ENCODE measurements around the gene TNIP3.

DNA sequence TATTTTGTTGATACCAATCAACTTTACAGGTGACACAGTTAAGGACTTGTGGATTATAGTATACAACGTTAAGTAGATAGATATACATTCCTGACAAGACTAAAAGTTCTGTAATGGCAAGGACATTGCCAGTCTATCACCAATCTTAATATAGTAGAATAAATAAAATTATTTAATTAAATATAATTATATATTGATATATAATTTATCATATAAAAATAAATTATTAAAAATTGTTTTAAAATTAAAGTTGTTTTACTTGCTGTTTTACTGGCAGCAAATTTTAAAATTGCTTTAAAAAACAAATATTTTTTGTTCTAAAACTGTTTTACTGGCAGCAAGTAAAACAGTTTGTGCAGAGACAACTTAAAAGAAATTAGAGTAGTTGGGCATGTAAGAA lies 18.7 kb downstream of the TNIP3 start:
- TF ChIP-seq, protein P1, sequence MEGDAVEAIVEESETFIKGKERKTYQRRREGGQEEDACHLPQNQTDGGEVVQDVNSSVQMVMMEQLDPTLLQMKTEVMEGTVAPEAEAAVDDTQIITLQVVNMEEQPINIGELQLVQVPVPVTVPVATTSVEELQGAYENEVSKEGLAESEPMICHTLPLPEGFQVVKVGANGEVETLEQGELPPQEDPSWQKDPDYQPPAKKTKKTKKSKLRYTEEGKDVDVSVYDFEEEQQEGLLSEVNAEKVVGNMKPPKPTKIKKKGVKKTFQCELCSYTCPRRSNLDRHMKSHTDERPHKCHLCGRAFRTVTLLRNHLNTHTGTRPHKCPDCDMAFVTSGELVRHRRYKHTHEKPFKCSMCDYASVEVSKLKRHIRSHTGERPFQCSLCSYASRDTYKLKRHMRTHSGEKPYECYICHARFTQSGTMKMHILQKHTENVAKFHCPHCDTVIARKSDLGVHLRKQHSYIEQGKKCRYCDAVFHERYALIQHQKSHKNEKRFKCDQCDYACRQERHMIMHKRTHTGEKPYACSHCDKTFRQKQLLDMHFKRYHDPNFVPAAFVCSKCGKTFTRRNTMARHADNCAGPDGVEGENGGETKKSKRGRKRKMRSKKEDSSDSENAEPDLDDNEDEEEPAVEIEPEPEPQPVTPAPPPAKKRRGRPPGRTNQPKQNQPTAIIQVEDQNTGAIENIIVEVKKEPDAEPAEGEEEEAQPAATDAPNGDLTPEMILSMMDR (conservative IDR thresholded peaks at IDR 0.05; ENCODE audit: low read length): no peak
- no peak for TF ChIP-seq EZH2phosphoT487 (IDR thresholded peaks at IDR 0.05; ENCODE audit: borderline replicate concordance, low read depth, low read length)

All from OCI-LY7 (cell line).